A673 (cell line): Measurements from ENCODE around the gene STK31.

Experiments used
- EZH2 ChIP-seq: fragments of 200-600 bp; sonication (generic); IDR thresholded peaks from 2 replicates; pipeline ENCODE4 v1.6.1; 2017; ENCODE audit warnings: borderline replicate concordance, low read depth, mild to moderate bottlenecking, mixed read lengths, antibody characterized with exemption, low read length; ENCODE audit not compliant: poor library complexity, severe bottlenecking
- TF ChIP-seq, protein P1 (sequence below): fragments of 300-800, 200-600 bp; sonication (generic); conservative IDR thresholded peaks from 2 replicates; pipeline ENCODE4 v1.5.1; 2017; ENCODE audit warnings: low read depth, mild to moderate bottlenecking, antibody characterized with exemption, low read length, moderate library complexity, mixed read lengths

DNA sequence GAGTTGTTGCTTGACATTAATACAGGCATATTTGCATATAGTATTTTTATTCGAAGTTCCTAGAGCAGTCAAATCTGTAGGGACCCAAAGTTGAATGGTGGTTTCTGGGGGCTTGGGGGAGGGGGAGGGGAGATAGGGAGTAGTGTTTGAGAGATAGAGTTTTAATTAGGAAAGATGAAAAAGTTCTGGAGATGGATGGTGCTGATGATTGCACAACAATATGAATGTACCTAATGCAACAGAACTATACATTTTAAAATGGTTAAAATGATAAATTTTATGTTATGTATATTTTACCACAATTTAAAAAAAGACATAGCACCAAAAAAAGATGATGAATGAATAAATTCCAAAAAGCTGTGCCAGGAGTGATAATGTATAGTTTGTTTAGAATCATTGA, 41.8 kb downstream of the STK31 start:
- TF ChIP-seq, protein P1, sequence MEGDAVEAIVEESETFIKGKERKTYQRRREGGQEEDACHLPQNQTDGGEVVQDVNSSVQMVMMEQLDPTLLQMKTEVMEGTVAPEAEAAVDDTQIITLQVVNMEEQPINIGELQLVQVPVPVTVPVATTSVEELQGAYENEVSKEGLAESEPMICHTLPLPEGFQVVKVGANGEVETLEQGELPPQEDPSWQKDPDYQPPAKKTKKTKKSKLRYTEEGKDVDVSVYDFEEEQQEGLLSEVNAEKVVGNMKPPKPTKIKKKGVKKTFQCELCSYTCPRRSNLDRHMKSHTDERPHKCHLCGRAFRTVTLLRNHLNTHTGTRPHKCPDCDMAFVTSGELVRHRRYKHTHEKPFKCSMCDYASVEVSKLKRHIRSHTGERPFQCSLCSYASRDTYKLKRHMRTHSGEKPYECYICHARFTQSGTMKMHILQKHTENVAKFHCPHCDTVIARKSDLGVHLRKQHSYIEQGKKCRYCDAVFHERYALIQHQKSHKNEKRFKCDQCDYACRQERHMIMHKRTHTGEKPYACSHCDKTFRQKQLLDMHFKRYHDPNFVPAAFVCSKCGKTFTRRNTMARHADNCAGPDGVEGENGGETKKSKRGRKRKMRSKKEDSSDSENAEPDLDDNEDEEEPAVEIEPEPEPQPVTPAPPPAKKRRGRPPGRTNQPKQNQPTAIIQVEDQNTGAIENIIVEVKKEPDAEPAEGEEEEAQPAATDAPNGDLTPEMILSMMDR: no peak
- no peak for TF ChIP-seq EZH2
